Amygdala (tissue), 56 donors: Measurements from ENCODE around the gene ZFAND3.
"Not testable (repeated sequence)": the region's sequence is repeated elsewhere in the genome, so short reads cannot be mapped to it uniquely, and the experiment has no call there.

Source experiments
- DNase-seq, 56 donors: peaks; one replicate each; lab custom pipeline; 2025; lab: John Stamatoyannopoulos, UW

ZFAND3 gene

DNA sequence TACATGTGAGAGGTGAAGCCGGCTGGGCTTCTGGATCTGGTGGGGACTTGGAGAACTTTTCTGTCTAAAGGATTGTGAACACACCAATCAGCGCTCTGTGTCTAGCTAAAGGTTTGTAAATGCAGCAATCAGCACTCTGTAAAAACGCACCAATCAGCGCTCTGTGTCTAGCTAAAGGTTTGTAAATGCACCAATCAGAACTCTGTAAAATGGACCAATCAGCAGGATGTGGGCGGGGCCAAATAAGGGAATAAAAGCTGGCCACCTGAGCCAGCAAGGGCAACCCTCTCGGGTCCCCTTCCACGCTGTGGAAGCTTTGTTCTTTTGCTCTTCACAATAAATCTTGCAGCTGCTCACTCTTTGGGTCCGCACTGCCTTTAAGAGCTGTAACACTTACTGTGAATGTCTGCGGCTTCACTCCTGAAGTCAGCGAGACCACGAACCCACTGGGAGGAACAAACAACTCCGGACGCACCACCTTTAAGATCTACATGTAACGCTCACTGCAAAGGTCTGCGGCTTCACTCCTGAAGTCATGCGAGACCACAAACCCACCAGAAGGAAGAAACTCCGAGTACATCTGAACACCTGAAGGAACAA is 143.1 kb downstream of the ZFAND3 start:
- not testable (repeated sequence) for DNase-seq

DNA sequence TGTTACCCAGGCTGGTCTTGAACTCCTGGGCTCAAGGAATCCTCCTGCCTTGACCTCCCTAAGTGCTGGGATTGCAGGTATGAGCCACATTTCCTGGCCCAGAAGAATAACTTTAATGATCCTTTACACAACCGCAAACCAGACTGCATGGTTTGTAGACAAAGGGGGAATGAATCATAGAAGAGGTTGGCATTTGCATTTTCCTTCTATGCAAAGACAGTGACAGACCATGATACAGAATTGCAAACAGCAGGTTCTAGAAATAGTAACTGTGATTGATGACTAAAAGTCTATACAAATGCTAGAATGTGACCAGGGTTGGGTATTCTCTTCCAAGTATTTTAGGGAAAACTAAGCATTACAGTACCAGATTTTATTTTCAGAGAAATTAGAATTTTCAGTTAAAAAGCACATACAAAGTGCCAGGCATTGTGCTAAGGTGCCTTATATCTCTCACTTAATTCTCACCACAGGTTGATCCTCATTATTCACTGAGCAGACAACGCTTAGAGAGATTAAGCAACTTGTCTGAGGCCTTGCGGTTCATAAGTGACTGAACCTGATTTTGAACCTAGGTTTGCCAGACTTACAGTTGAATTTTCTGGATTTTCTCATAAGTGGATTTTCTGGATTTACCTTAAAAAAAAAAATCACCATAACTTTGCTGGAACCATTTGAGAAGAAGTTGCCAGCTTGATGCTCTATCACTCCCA is 146.6 kb downstream of the ZFAND3 start:
- DNase-seq, result no peak

DNA sequence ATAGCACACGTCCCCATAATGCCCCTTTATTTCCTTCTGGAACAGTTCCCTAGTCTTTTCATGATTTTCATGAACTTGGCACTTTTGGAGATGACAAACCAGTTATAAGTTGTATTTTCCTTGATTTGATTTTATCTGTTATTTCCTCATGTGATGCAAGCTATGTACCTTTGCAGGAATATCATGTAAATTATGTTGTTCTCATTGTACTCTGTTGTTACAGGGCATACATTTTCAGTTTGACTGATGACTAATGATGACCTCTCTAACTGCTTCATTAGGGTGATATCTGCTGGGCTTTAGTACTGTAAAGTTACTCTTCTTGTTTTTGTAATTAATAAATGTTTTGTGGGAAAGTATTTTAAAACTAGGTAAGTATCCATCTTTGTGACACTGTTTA is 147.3 kb downstream of the ZFAND3 start:
- DNase-seq, result no peak

DNA sequence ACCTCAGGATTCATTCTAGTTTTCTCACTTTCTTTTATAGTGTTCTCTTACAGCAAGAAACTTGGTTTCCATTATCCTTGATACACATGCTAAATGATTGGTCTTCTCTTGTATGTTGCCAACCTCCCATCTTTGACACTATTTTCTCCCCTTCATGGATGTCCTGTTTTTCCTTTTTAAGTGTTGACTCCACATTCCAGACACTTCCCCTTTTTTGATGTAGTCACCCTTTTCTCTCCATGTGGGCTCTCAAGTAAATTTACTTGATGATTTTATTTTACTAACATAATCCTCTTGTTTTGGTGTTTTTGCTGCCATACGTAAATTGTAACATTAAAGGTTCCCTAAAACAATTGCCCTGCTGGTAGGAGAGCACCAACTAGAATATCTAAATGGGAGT is 148.1 kb downstream of the ZFAND3 start:
- no peak for DNase-seq

DNA sequence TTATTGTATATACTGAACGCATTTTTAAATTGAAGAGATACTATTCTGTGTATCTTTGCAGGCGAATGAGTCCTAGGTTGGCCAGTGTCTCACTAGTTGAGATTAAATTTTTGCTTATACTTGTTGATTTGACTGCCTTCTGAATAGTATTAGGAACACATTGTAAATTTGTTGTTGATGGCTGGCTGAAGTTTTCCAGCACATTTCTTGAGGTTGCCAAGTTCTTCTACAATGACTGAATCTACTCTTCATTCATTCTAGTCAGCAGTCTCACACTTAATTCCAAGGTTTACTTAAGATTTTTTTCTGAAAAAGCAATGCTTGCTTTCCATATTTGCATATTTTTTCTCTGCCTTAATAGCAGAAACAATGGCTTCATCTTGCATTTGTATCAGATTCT is 151.7 kb downstream of the ZFAND3 start:
- no peak for DNase-seq

DNA sequence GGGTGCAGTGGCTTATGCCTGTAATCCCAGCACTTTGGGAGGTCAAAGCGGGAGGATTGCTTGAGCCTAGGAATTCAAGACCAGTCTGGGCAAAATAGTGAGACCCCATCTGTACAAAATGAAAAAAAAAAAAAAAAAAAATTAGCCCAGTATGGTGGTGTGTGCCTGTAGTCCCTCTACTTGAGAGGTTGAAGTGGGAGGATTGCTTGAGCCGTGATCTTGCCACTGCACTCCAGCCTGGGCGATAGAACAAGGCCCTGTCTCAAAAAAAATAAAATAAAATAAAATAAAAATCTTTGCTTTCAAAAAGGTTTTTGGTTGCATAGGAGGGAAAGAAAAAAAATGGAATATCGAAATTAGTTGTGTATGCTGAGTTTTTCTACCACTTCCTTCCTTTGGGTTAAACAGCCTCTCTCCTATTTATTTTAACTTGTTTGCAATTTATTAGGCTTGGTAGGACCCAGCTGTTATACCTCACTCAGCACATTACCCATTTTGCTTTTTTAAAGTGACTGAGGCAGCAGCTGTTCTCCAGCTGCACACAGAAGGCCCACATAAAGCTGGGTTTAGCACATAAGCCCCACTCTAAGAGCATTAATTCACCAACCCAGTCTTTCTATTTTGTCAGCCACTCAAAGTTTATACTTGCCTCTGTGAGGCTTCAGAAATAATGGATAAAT is 152.3 kb downstream of the ZFAND3 start:
- no peak for DNase-seq

DNA sequence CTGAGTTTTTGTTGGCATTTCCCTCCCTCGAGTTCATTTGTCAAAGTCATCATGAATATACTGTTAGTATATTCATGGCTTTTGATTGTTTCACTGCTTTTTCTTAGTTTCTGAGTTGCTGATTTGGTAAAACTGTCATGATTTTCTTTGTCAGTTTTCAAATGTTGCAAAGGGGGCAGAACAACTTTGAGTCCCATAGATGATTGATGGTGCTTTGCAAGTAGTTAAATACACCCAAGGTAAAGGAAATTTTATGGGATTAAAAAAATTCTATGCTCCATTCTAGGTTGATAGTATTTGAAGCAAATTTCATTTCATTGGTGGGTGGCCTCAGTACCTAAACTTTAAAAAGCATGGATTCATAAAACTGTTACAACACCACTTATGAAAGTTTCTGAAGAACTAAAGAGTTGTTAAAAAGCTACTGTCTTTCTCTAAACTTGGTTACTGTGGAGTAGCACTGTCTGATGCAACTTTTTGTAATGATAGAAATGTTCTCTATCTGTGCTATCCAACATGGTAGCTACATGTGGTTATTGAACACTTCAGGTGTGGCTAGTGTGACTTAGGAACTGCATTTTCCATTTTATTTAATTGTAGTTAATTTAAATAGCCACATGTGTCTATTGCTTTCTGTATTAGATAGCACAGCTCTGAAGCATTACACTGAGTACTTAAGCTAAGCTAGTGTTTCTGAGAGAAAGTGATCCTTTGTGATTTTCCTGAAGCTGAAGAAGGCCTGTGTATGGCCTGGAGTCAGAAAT is 153.6 kb downstream of the ZFAND3 start:
- DNase-seq, result no peak

DNA sequence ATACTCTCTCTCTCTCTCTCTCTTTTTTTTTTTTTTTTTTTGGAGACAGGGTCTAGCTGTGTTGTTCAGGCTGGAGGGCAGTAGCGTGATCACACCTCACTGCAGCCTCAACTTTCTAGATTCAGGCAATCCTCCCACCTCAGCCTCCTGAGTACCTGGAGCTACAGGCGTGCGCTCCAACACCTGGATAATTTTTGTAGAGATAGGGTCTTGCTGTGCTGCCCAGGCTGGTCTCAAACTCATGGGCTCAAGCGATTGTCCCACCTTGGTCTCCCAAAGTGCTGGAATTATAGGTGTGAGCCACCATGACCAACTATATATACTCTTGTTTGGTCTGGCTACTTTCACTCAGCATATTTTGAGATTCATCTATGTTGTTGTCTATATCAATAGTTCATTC is 154.9 kb downstream of the ZFAND3 start:
- no peak for DNase-seq

GRCh38 chr6:37974943-37975342 is 155.4 kb downstream of the ZFAND3 start:
- no peak for DNase-seq

DNA sequence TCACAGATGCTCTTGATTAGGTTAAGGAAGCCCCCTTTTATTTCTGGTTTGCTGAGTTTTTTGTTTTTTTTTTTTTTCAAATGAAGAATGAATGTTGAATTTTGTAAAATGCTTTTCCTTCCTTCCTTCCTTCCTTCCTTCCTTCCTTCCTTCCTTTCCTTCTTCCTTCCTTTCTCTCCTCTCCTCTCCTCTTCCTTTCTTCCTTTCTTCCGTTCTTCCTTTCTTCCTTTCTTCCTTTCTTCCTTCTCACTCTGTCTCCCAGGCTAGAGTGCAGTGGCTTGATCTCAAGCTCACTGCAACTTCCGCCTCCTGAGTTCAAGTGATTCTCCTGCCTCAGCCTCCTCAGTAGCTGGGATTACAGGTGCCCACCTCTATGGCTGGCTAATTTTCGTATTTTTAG is 158.2 kb downstream of the ZFAND3 start:
- no peak for DNase-seq

DNA sequence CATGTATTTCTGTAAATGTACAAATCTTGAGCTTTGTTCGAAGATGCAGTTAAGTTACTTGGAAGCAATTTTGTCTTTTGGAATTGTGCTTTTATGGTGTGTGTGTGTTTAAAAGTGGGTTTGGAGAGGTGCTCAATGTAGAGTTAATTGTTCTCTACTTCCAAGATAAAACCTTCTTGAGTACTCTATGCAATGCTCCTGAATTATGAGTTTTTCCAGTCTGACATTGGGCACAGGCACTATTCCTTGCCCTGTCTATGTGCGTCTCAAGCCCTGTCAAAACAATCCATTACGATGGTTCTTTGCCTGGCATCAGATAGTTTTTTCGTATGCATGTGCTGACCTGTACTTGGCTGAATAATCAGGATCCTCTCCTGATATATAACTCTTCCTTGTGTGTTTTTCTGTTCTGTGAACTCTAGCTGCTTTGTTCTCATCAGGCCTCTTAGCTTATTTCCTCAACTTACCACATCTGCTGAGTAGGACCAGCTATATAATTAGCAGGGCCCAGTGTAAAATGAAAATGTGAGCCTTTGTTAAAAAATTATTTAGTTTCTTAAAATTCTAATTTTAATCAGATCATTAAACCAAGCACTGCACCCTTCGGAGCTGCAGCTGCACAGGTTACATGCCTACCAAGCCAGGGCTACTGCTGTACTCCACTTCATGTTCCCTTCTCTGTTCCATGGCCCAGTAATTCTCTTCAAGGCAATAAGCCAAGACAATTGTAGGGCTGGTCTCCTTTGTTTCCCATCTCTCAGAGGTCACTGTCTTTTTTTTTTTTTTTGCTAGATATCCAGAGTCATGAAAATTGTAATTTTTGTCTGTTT is 160.1 kb downstream of the ZFAND3 start:
- no peak for DNase-seq

DNA sequence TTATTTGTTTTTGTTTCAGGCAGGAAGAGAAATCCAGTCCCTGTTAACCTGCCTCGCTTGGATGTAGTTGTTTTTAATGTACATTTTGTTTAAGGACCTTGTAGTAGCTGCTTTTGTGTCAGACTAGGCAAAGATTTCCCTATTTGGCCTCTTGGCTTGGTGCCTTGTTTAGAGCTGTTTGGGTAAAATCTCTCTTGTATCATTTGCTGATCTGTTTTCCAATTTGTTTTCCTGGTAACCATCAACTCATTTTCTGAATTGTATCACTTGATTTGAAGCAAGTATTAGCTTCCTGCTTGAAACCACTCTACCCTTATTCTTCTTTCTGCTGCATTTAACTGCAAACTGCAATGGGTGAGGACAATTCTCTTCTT is 160.7 kb downstream of the ZFAND3 start:
- DNase-seq, result no peak

DNA sequence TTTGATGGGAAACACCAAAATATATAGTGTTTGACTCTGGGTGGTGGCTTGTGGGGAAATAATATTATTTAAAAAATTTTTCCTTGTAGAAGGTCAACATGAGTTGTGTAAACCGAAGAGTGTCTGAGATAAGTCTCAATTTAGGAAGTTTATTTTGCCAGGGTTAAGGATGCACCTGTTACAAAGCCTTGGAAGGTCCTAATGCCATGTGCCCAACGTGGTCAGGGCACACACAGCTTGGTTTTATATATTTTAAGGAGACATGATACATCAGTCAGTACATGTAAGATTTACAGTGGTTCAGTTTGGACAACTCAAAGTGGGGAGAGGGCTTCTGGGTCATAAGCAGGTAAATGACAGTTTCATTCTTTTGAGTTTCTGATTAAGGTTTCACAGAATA is 162.1 kb downstream of the ZFAND3 start:
- no peak for DNase-seq

DNA sequence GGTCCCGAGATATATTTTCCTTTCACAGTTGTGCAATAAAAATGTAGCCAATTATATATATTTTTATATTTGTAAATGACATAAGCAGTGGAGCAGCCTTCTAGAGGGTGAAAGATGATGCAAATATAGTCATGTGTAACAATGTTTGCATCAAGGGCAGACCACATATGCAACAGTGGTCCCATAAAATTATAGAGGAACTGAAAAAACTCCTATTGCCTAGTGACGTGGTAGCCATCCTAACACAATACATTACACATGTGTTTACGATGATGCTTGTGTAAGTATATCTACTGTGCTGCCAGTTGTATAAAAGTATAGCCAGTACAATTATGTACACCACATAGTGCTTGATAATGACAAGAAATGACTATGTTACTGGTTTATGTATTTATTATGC is 162.8 kb downstream of the ZFAND3 start:
- DNase-seq, result no peak

DNA sequence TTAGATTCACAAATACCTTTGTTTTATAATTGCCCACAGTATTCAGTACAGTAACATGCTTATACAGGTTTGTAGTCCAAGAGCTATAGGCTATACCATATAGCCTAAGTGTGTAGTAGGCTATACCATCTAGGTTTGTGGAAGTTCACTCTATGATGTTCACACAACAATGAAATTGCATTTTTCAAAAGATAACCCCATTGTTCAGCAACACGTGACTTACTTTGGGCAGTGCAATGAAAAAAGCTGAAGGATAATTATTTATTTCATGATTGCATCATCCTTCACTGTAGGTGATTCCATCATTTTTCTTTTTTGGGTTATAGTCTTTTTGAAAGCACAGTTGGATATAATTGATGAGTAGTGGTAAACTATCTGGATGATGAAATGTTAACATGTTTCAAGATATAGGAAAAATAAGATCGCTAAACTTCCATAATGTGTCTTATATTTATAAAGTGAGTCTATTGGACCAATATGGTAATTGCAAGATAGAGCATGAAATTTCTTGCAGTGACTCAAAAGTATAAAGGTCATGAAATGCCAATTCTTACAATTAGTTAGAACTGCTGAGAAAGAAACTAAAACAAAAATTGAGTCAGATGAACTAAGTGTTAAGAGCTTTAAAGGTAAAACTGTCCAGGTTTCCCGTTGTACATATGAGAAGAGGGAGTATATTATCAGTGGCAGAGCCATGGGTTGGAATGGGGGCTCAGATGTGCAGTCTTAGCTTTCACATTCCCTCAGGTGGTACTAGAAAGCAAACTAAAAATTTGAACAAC is 164.4 kb downstream of the ZFAND3 start:
- DNase-seq, result no peak

- no peak for DNase-seq
Observed at GRCh38 chr6:37984578-37984977, 165.1 kb downstream of the ZFAND3 start.

DNA sequence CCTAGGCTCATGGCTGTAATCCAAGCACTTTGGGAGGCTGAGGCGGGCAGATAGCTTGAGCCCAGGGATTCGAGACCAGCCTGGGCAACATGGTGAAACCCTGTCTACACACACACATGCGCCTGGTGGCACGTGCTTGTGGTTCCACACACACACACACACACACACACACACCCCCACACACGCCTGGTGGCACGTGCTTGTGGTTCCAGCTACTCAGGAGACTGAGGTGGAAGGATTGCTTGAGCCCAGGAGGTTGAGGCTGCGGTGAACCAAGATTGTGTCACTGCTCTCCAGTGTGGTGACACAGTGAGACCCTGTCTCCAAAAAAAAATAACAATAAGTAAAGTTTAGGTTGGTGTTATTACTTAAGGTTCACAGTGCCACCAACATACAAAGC is 165.8 kb downstream of the ZFAND3 start:
- DNase-seq, result no peak

GRCh38 chr6:37987018-37987417 is 167.5 kb downstream of the ZFAND3 start:
- DNase-seq, result no peak

- no peak for DNase-seq
Observed at GRCh38 chr6:37987559-37987958, 168.0 kb downstream of the ZFAND3 start.

GRCh38 chr6:37988127-37988526 is 168.6 kb downstream of the ZFAND3 start:
- no peak for DNase-seq
